Transverse colon (tissue), 4 donors: ENCODE measurements around the gene HS3ST4. TPM values are rescaled to one million over a fixed set of nuclear protein-coding genes. Genes with fewer than 3 reads are reported as not detected.

Source experiments
- DNase-seq: peaks from one replicate; pipeline ENCODE4 v3.0.0-alpha.2; 2019
- H3K27ac ChIP-seq, 4 donors: fragments of 200-600 bp; sonication (generic); 2 replicates each; pipeline ENCODE4 v1.5.1; 2016 to 2018; ENCODE audit warnings: inconsistent platforms in 4 of 4
- H3K27me3 ChIP-seq: fragments of 200-600 bp; sonication (generic); 2 replicates; pipeline ENCODE4 v1.5.1; 2017; ENCODE audit warnings: inconsistent platforms
- H3K36me3 ChIP-seq, 4 donors: fragments of 200-600 bp; sonication (generic); 2 replicates each; pipeline ENCODE4 v1.5.1; 2017 to 2019; ENCODE audit warnings: inconsistent platforms in 4 of 4
- H3K4me1 ChIP-seq, 4 donors: fragments of 200-600 bp; sonication (generic); 2 replicates each; pipeline ENCODE4 v1.5.1; 2017 to 2020; ENCODE audit warnings: inconsistent platforms in 4 of 4
- H3K4me3 ChIP-seq, 4 donors: fragments of 200-600 bp; sonication (generic); 1 replicate in 1 of 4; 2 replicates in 3 of 4; pipeline versions ENCODE4 v1.5.1 to v1.6.1; 2017 to 2019; ENCODE audit warnings: inconsistent platforms in 4 of 4
- H3K9me3 ChIP-seq, 2 donors: fragments of 200-600 bp; sonication (generic); 2 replicates each; pipeline ENCODE4 v1.5.1; 2017 to 2019; ENCODE audit warnings: inconsistent platforms in 2 of 2
- EP300 ChIP-seq: sonication (generic); formaldehyde crosslinking; IDR thresholded peaks from one replicate; pipeline ENCODE4 v1.6.1; 2017; ENCODE audit warnings: antibody characterized with exemption, low read depth
- POLR2A ChIP-seq: fragments of 450-650 bp; IDR thresholded peaks from one replicate; pipeline ENCODE4 v1.6.1; 2016; ENCODE audit warnings: antibody characterized with exemption, mild to moderate bottlenecking, moderate library complexity
- POLR2AphosphoS5 ChIP-seq, 3 donors: sonication (generic); formaldehyde crosslinking; IDR thresholded peaks; one replicate each; pipeline ENCODE4 v1.6.1; 2016; ENCODE audit warnings: antibody characterized with exemption in 3 of 3
- WGBS, 2 donors: methylation state at CpG; one replicate each; pipeline ENCODE4 v1.1.5; 2018; ENCODE audit warnings: low coverage in 1 of 2; 5-methylcytosine and 5-hydroxymethylcytosine counted together
- in situ Hi-C, 4 donors: fragments of 200-750 bp; cut with MboI; loops; one replicate each; pipeline versions ENCODE4 v1.15.0 to v1.15.1; 2017; ENCODE audit warnings: low sequenced_read_pairs in 3 of 4, low pct_ligation_motif_present in 1 of 4, low pct_unique_long_range_greater_than_20kb in 1 of 4
- intact Hi-C: fragments of 100-400 bp; cut with DNase I; formaldehyde crosslinking; loops from one replicate; pipeline ENCODE4 v1.15.1; 2023; ENCODE audit warnings: low total_unique reads
- total RNA-seq, 4 donors: library from RNA; depleted of rRNA; stranded (reverse); fragments of >200 nt; gene quantifications; one replicate each; pipeline ENCODE4 v1.1.0, GENCODE V29; 2016
- TF ChIP-seq, protein P1 (sequence below), 5 experiments: fragments of 200-600 bp in 3 of 5; fragments of 450-650 bp in 2 of 5; sonication (generic) in 3 of 5; IDR thresholded peaks; 1 replicate in 2 of 5; 2 replicates in 3 of 5; pipeline ENCODE4 v1.5.1; 2016 to 2017; ENCODE audit warnings: antibody characterized with exemption in 5 of 5, inconsistent platforms in 3 of 5, mild to moderate bottlenecking in 2 of 5, moderate library complexity in 1 of 5

HS3ST4 gene
- total RNA-seq, 4 donors from 2014 or later = not detected

DNA sequence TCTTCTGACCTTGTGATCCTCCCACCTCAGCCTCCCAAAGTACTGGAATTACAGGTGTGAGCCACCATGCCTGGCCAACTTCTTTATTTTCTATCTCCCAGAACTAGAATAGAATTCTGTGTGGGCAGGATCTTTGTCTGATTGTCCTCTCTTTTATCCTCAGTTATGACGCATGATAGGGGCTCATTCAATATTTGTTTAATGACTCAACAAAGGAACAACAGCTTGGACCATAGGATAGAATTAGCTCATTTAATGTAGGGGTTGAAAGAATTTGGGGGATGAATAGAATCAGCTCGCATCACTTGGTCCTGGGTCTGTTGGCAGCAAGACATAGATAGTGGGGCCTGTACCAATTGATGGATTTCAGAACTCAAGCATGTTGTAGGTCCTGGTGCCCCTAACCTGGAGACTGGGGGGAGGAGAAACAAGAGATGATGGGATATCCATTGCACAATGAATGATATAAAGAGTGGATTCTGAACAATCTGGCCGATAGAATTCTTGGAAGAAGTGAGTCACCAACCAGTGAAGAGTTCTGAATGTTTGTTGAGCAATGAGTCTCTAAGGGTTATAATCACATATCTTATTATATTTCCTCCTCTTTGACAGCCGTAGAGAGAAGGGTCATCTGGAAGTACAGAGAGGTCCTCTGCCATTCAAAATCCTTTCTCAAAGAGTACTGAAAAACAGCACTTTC is 250.2 kb downstream of the HS3ST4 start:
- Histone ChIP-seq H3K27me3 (no peaks in the 10 kb centered on the region), H3K9me3 (peaks cover 0 to 5% of the 10 kb centered on the region in 2 donors), H3K4me3 (no peak overlapping the region), H3K36me3 (no peaks in the 10 kb centered on the region), H3K27ac (no peak overlapping the region), H3K4me1 (no peaks in the 10 kb centered on the region)
- intact Hi-C loops (no loop called here), in situ Hi-C loops (no loop called here)
- DNase-seq = no peak
- TF ChIP-seq POLR2AphosphoS5 (IDR thresholded peaks at IDR 0.05) (no peak), POLR2A (no peak), EP300 (no peak)
- TF ChIP-seq, protein P1, sequence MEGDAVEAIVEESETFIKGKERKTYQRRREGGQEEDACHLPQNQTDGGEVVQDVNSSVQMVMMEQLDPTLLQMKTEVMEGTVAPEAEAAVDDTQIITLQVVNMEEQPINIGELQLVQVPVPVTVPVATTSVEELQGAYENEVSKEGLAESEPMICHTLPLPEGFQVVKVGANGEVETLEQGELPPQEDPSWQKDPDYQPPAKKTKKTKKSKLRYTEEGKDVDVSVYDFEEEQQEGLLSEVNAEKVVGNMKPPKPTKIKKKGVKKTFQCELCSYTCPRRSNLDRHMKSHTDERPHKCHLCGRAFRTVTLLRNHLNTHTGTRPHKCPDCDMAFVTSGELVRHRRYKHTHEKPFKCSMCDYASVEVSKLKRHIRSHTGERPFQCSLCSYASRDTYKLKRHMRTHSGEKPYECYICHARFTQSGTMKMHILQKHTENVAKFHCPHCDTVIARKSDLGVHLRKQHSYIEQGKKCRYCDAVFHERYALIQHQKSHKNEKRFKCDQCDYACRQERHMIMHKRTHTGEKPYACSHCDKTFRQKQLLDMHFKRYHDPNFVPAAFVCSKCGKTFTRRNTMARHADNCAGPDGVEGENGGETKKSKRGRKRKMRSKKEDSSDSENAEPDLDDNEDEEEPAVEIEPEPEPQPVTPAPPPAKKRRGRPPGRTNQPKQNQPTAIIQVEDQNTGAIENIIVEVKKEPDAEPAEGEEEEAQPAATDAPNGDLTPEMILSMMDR (IDR thresholded peaks at IDR 0.05) = no peak
- WGBS, 2 donors = 67 to 72% methylated on average over 3 to 4 of the region's 4 CpGs

DNA sequence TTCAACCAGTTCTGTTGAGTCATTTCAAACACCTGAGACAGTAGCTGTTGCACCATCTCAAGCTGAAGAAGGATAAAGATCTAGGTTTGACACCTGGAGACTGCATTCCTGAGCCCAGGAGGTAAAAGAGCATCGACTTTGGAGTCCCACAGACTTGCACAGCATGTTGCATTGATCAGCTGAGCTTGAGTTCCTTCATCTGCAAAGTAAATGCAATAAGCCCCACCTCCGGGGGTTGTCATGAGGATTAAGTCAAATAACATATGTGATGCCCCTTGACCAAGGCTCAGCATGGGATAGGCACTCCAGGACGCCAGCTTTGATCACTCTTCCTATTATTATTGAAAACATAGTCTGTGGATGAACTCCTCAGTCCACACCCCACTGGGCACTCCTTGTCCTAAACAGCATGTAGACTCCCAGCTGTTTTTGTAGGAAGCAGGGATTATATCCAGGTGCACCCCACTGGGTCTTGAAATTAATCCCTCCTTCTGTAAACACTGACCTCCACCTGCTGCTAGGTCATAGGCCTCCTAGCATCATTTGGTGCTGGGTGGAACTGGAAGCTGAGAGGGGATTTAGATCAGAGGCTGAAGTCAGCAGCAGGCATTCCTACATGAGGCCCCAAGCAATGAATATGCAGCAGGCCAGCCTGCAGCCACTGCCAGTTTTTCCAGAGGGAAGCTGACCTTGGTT is 259.0 kb downstream of the HS3ST4 start:
- TF ChIP-seq, protein P1 (IDR thresholded peaks at IDR 0.05) = no peak
- TF ChIP-seq EP300 (no peak), POLR2AphosphoS5 (IDR thresholded peaks at IDR 0.05) (no peak), POLR2A (no peak)
- Histone ChIP-seq H3K4me1 (no peaks in the 10 kb centered on the region), H3K4me3 (no peak overlapping the region), H3K9me3 (no peaks in the 10 kb centered on the region), H3K36me3 (no peaks in the 10 kb centered on the region), H3K27me3 (no peaks in the 10 kb centered on the region), H3K27ac (no peak overlapping the region)
- in situ Hi-C loops = no loop called here
- intact Hi-C loops = no loop called here
- DNase-seq = no peak
- 41% methylated on average over 3 of the region's 3 CpGs; no CpG with 5 or more reads in 1 of the 2 donors for WGBS, 2 donors

GRCh38 chr16:25951999-25952398 is 260.2 kb downstream of the HS3ST4 start:
- in situ Hi-C loops = no loop called here
- no peak for DNase-seq
- WGBS, 2 donors = 52 to 60% methylated on average over 1 of the region's 1 CpG

DNA sequence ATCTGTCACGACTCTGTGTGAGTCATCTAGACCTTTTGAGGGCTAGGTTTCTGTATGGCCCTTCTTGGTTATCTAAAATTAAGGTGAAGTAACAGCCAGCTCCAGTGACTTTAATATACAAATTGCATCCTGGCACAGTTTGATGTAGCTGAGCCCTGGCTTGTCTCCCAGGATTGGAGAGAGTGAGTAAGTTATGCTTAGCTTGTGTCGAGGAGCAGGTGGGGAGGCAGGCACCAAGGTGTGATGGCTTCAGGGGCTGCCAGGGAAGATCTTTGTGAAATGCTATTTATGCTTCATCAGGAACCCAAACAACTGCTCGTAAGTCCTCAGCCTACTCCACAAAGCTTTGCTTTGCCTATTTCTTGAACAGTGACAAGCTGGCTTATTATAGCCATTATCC is 261.2 kb downstream of the HS3ST4 start:
- no peak for DNase-seq
- Histone ChIP-seq H3K27me3 (no peaks in the 10 kb centered on the region), H3K9me3 (no peaks in the 10 kb centered on the region), H3K4me1 (no peaks in the 10 kb centered on the region), H3K36me3 (no peaks in the 10 kb centered on the region), H3K4me3 (no peak overlapping the region), H3K27ac (no peak overlapping the region)
- intact Hi-C loops = no loop called here
- in situ Hi-C loops = no loop called here
- TF ChIP-seq POLR2A (no peak), EP300 (no peak), POLR2AphosphoS5 (IDR thresholded peaks at IDR 0.05) (no peak)
- TF ChIP-seq, protein P1 (IDR thresholded peaks at IDR 0.05) = no peak
- WGBS, 2 donors = 50 to 69% methylated on average over 1 to 3 of the region's 3 CpGs

More at GRCh38 chr16:25951999-25952398, 260.2 kb downstream of the HS3ST4 start:
- H3K27me3 ChIP-seq = no peaks in the 10 kb centered on the region
- H3K4me3 ChIP-seq = no peak overlapping the region
- no peak overlapping the region for H3K27ac ChIP-seq
- no peaks in the 10 kb centered on the region for H3K9me3 ChIP-seq
- no peaks in the 10 kb centered on the region for H3K36me3 ChIP-seq
- intact Hi-C loops = no loop called here
- no peak for TF ChIP-seq POLR2AphosphoS5 (IDR thresholded peaks at IDR 0.05)
- TF ChIP-seq, protein P1 (IDR thresholded peaks at IDR 0.05) = no peak
- TF ChIP-seq POLR2A = no peak
- no peak for TF ChIP-seq EP300
- H3K4me1 ChIP-seq = no peaks in the 10 kb centered on the region
